GM19372 (cell line): ENCODE data around the gene TSPYL6.
"Not testable (repeated sequence)": the region's sequence is repeated elsewhere in the genome, so short reads cannot be mapped to it uniquely, and the experiment has no call there.

Experiments used
- ATAC-seq: cut with Tn5 transposase; IDR thresholded peaks from one replicate; pipeline ENCODE4 v1.9.1; 2021; ENCODE audit warnings: mild to moderate bottlenecking, low read depth, moderate library complexity; ENCODE audit not compliant: unreplicated experiment

Gene TSPYL6

GRCh38 chr2:54256091-54256694 is at the start of gene TSPYL6:
TSS of gene TSPYL6 (minus strand) at chr2:54256229. CDS start at chr2:54256151, 78 bp downstream.
- ATAC-seq = no peak

- no peak for ATAC-seq
Observed at GRCh38 chr2:54303631-54304030, 47.6 kb upstream of the TSPYL6 start.

GRCh38 chr2:54298514-54298913 is 42.5 kb upstream of the TSPYL6 start:
- no peak for ATAC-seq

GRCh38 chr2:54295911-54296310 is 39.9 kb upstream of the TSPYL6 start:
- ATAC-seq = no peak

- not testable (repeated sequence) for ATAC-seq
Observed at GRCh38 chr2:54294665-54295064, 38.6 kb upstream of the TSPYL6 start.

GRCh38 chr2:54290356-54291025 is 34.5 kb upstream of the TSPYL6 start:
- ATAC-seq = no peak

GRCh38 chr2:54289917-54290316 is 33.9 kb upstream of the TSPYL6 start:
- ATAC-seq = no peak

- ATAC-seq = no peak
Observed at GRCh38 chr2:54287532-54287931, 31.5 kb upstream of the TSPYL6 start.

GRCh38 chr2:54285451-54285850 is 29.4 kb upstream of the TSPYL6 start:
- no peak for ATAC-seq

- ATAC-seq = no peak
Observed at GRCh38 chr2:54284826-54285225, 28.8 kb upstream of the TSPYL6 start.

- ATAC-seq = no peak
Observed at GRCh38 chr2:54279385-54279784, 23.4 kb upstream of the TSPYL6 start.

- no peak for ATAC-seq
Observed at GRCh38 chr2:54275541-54275940, 19.5 kb upstream of the TSPYL6 start.

- ATAC-seq = no peak
Observed at GRCh38 chr2:54274781-54275242, 18.8 kb upstream of the TSPYL6 start.

- ATAC-seq = peak; percentile 94
Observed at GRCh38 chr2:54271843-54272627, 16.0 kb upstream of the TSPYL6 start.

- ATAC-seq = no peak
Observed at GRCh38 chr2:54271189-54271588, 15.2 kb upstream of the TSPYL6 start.

GRCh38 chr2:54267577-54267976 is 11.5 kb upstream of the TSPYL6 start:
- ATAC-seq = no peak

- ATAC-seq = not testable (repeated sequence)
Observed at GRCh38 chr2:54265081-54265480, 9.1 kb upstream of the TSPYL6 start.

- no peak for ATAC-seq
Observed at GRCh38 chr2:54262015-54262765, 6.2 kb upstream of the TSPYL6 start.

- ATAC-seq = no peak
Observed at GRCh38 chr2:54261537-54261936, 5.5 kb upstream of the TSPYL6 start.

GRCh38 chr2:54260241-54260595 is 4.2 kb upstream of the TSPYL6 start:
- no peak for ATAC-seq
